ENCODE measurements around the gene EPHA2.

DNA sequence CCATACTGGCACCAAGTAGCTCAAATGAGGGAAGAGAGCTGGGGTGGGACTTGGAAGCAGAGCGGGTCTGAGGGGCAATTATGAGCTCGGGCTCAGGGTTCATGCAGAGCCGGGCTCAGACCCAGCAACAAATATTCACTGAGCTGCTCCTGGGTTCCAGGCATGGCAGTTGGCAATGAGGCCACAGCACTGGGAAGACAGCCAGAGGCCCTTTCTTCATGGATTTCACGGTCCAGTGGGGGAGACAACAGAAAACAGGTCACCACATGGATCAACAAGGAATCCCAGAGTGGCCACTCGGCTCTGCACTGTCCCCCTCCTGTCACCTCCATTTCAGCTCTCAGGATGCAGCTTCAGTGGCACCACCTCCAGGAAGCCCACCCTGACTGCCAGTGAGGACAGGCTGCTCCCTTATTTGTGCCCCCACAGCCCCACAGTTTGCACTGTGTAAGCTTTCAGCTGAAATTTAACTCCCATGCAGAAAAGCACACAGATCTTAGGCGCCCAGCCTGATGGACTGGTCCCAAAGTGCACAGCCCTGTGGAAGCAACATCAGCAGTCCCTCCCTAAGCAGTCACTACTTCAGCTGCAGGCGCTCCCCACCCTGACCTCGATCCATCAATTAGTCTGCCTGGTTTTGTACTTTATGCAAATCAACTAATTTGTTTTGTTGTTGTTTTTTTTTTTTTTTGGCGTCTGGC lies 34.2 kb upstream of the EPHA2 start:
- TF ChIP-seq, protein P1, sequence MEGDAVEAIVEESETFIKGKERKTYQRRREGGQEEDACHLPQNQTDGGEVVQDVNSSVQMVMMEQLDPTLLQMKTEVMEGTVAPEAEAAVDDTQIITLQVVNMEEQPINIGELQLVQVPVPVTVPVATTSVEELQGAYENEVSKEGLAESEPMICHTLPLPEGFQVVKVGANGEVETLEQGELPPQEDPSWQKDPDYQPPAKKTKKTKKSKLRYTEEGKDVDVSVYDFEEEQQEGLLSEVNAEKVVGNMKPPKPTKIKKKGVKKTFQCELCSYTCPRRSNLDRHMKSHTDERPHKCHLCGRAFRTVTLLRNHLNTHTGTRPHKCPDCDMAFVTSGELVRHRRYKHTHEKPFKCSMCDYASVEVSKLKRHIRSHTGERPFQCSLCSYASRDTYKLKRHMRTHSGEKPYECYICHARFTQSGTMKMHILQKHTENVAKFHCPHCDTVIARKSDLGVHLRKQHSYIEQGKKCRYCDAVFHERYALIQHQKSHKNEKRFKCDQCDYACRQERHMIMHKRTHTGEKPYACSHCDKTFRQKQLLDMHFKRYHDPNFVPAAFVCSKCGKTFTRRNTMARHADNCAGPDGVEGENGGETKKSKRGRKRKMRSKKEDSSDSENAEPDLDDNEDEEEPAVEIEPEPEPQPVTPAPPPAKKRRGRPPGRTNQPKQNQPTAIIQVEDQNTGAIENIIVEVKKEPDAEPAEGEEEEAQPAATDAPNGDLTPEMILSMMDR (IDR thresholded peaks at IDR 0.05; ENCODE audit: extremely low read depth in 1 of 2, insufficient read depth in 1 of 2, low read depth in 1 of 2, low read length in 2 of 2): no peak
- TF ChIP-seq, protein P2, sequence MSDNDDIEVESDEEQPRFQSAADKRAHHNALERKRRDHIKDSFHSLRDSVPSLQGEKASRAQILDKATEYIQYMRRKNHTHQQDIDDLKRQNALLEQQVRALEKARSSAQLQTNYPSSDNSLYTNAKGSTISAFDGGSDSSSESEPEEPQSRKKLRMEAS (IDR thresholded peaks at IDR 0.05; ENCODE audit: insufficient read depth, insufficient read length): no peak
- no peak for TF ChIP-seq POLR2AphosphoS5 (IDR thresholded peaks at IDR 0.05; ENCODE audit: insufficient read depth, low read depth, low read length)
- TF ChIP-seq POLR2A (IDR thresholded peaks at IDR 0.05; ENCODE audit: low read depth, low read length): no peak
- no peak for TF ChIP-seq EZH2 (IDR thresholded peaks at IDR 0.05; ENCODE audit: borderline replicate concordance, low read depth, low read length, severe bottlenecking)
- TF ChIP-seq FOS (IDR thresholded peaks at IDR 0.05; ENCODE audit: borderline replicate concordance, insufficient read depth, low read length): no peak

Data from endothelial cell of umbilical vein (primary cell).